ENCODE results near the gene SLC9A8.
A peak's percentile ranks its signal among the peaks of the same experiment; 100 is the strongest.

The SLC9A8 gene

GRCh38 chr20:49915380-49916145 is 102.9 kb downstream of the SLC9A8 start, which contains the start of gene SPATA2:
Gene SPATA2, minus strand, starts transcription at chr20:49915529. Its CDS starts 7,039 bp downstream, at chr20:49908490.
- peak; percentile 79 to 91 for DNase-seq (ENCODE audit: low read depth in 2 of 2)

GRCh38 chr20:49916146-49917002 is 103.7 kb downstream of the SLC9A8 start:
- no peak for DNase-seq (ENCODE audit: low read depth in 2 of 2)

- DNase-seq (ENCODE audit: low read depth in 2 of 2), result no peak
Measured at GRCh38 chr20:49918446-49918845, 105.8 kb downstream of the SLC9A8 start.

- DNase-seq (ENCODE audit: low read depth in 2 of 2), result no peak
Measured at GRCh38 chr20:49919009-49919408, 106.4 kb downstream of the SLC9A8 start.

- DNase-seq (ENCODE audit: low read depth in 2 of 2), result no peak
Measured at GRCh38 chr20:49919461-49919860, 106.8 kb downstream of the SLC9A8 start.

GRCh38 chr20:49924247-49924646 is 111.6 kb downstream of the SLC9A8 start:
- no peak for DNase-seq (ENCODE audit: low read depth in 2 of 2)

GRCh38 chr20:49925901-49926454 is 113.3 kb downstream of the SLC9A8 start:
- no peak for DNase-seq (ENCODE audit: low read depth in 2 of 2)

- peak; percentile 57 to 72 for DNase-seq (ENCODE audit: low read depth in 2 of 2)
Measured at GRCh38 chr20:49928411-49929141, 115.9 kb downstream of the SLC9A8 start.

- no peak for DNase-seq (ENCODE audit: low read depth in 2 of 2)
Measured at GRCh38 chr20:49929142-49929494, 116.5 kb downstream of the SLC9A8 start.

- DNase-seq (ENCODE audit: low read depth in 2 of 2), result no peak
Measured at GRCh38 chr20:49935746-49936152, 123.1 kb downstream of the SLC9A8 start.

- DNase-seq (ENCODE audit: low read depth in 2 of 2), result peak; percentile 83 to 87
Measured at GRCh38 chr20:49936153-49937026, 123.8 kb downstream of the SLC9A8 start, which contains the start of gene RNF114. Gene RNF114, plus strand, starts transcription at chr20:49936397. Its CDS starts 16 bp downstream, at chr20:49936413.

- no peak for DNase-seq (ENCODE audit: low read depth in 2 of 2)
Measured at GRCh38 chr20:49937027-49937929, 124.7 kb downstream of the SLC9A8 start.

- no peak for DNase-seq (ENCODE audit: low read depth in 2 of 2)
Measured at GRCh38 chr20:49938173-49939163, 125.8 kb downstream of the SLC9A8 start.

- DNase-seq (ENCODE audit: low read depth in 2 of 2), result no peak
Measured at GRCh38 chr20:49941456-49941855, 128.8 kb downstream of the SLC9A8 start.

All from stimulated activated CD8-positive, alpha-beta memory T cell treated with anti-CD3 and anti-CD28 coated beads, Interleukin-7, amount 100 ng/mL, for 1 hour (primary cell).